H9 (cell line): ENCODE results near the gene BEND7. TPM values are rescaled to one million over a fixed set of nuclear protein-coding genes. Genes with fewer than 3 reads are reported as not detected.

Source experiments
- DNase-seq: peaks from one replicate; pipeline ENCODE4 v3.0.0-alpha.2; 2017
- H2AFZ ChIP-seq: one replicate; pipeline ENCODE4 v1.6.1; 2013; ENCODE audit warnings: mild to moderate bottlenecking, low read length, control low read depth, moderate library complexity
- H2AK5ac ChIP-seq: 2 replicates; pipeline ENCODE4 v1.6.1; 2013; ENCODE audit warnings: low read length, control low read depth, mixed read lengths; ENCODE audit not compliant: insufficient read length
- H2BK120ac ChIP-seq: one replicate; pipeline ENCODE4 v1.6.1; 2013; ENCODE audit warnings: low read depth, mild to moderate bottlenecking, low read length, control low read depth, inconsistent platforms; ENCODE audit not compliant: poor library complexity, severe bottlenecking
- H2BK12ac ChIP-seq: 2 replicates; pipeline ENCODE4 v1.6.1; 2013; ENCODE audit warnings: low read length, control low read depth, mixed read lengths, low read depth; ENCODE audit not compliant: insufficient read length
- H2BK15ac ChIP-seq: 2 replicates; pipeline ENCODE4 v1.6.1; 2013; ENCODE audit warnings: low read depth, low read length, control low read depth
- H2BK20ac ChIP-seq: one replicate; pipeline ENCODE4 v1.6.1; 2013; ENCODE audit warnings: low read depth, mild to moderate bottlenecking, low read length, control low read depth, inconsistent platforms; ENCODE audit not compliant: poor library complexity, severe bottlenecking
- H2BK5ac ChIP-seq: 2 replicates; pipeline ENCODE4 v1.6.1; 2013; ENCODE audit warnings: low read length, control low read depth, mixed read lengths; ENCODE audit not compliant: insufficient read length
- H3K14ac ChIP-seq: 2 replicates; pipeline ENCODE4 v1.6.1; 2013; ENCODE audit warnings: low read length, control low read depth; ENCODE audit not compliant: insufficient read depth
- H3K18ac ChIP-seq: 2 replicates; pipeline ENCODE4 v1.6.1; 2013; ENCODE audit warnings: low read depth, mild to moderate bottlenecking, mixed read lengths, low read length, control low read depth; ENCODE audit not compliant: insufficient read length
- H3K23ac ChIP-seq: 2 replicates; pipeline ENCODE4 v1.6.1; 2013; ENCODE audit warnings: low read length, control low read depth, mixed read lengths, low read depth; ENCODE audit not compliant: insufficient read length
- H3K23me2 ChIP-seq: 2 replicates; pipeline ENCODE4 v1.6.1; 2013; ENCODE audit warnings: low read depth, mild to moderate bottlenecking, mixed read lengths, low read length, control low read depth; ENCODE audit not compliant: insufficient read length, poor library complexity, severe bottlenecking
- H3K27ac ChIP-seq: 2 replicates; pipeline ENCODE4 v1.5.1; 2013; ENCODE audit warnings: low read length, control low read depth, mixed read lengths, low read depth; ENCODE audit not compliant: insufficient read length
- H3K27me3 ChIP-seq: 2 replicates; pipeline ENCODE4 v1.6.1; 2013; ENCODE audit warnings: low read length, control low read depth, inconsistent platforms; ENCODE audit not compliant: insufficient read depth
- H3K4ac ChIP-seq: 2 replicates; pipeline ENCODE4 v1.6.1; 2013; ENCODE audit warnings: low read depth, mild to moderate bottlenecking, control low read depth, inconsistent platforms, low read length, moderate library complexity
- H3K4me1 ChIP-seq: 2 replicates; pipeline ENCODE4 v1.6.1; 2013; ENCODE audit warnings: low read length, control low read depth, inconsistent platforms; ENCODE audit not compliant: insufficient read depth
- H3K4me2 ChIP-seq: 2 replicates; pipeline ENCODE4 v1.6.1; 2013; ENCODE audit warnings: low read length, control low read depth, mixed read lengths; ENCODE audit not compliant: insufficient read length, insufficient read depth
- H3K56ac ChIP-seq: 2 replicates; pipeline ENCODE4 v1.6.1; 2013; ENCODE audit warnings: low read depth, mild to moderate bottlenecking, mixed read lengths, low read length, control low read depth; ENCODE audit not compliant: insufficient read length
- H3K79me1 ChIP-seq: 2 replicates; pipeline ENCODE4 v1.6.1; 2013; ENCODE audit warnings: low read depth, mild to moderate bottlenecking, moderate library complexity, low read length, control low read depth, inconsistent platforms; ENCODE audit not compliant: insufficient read depth, poor library complexity, severe bottlenecking
- H3K79me2 ChIP-seq: 2 replicates; pipeline ENCODE4 v1.6.1; 2013; ENCODE audit warnings: low read length, control low read depth, inconsistent platforms; ENCODE audit not compliant: insufficient read depth
- H3K9ac ChIP-seq: 2 replicates; pipeline ENCODE4 v1.6.1; 2013; ENCODE audit warnings: low read length, control low read depth, mixed read lengths; ENCODE audit not compliant: insufficient read length; ENCODE audit errors: extremely low read depth
- H3K9me3 ChIP-seq: one replicate; pipeline ENCODE4 v1.6.1; 2013; ENCODE audit warnings: low read depth, low read length, inconsistent platforms; ENCODE audit not compliant: control insufficient read depth
- H3T11ph ChIP-seq: one replicate; pipeline ENCODE4 v1.6.1; 2013; ENCODE audit warnings: mild to moderate bottlenecking, low read length, control low read depth, inconsistent platforms
- H4K20me1 ChIP-seq: one replicate; pipeline ENCODE4 v1.6.1; 2013; ENCODE audit not compliant: control insufficient read depth, insufficient read length, insufficient read depth
- H4K5ac ChIP-seq: 2 replicates; pipeline ENCODE4 v1.6.1; 2013; ENCODE audit warnings: low read depth, mild to moderate bottlenecking, mixed read lengths, low read length, control low read depth; ENCODE audit not compliant: insufficient read length
- H4K8ac ChIP-seq: replicated peaks from 2 replicates; pipeline ENCODE4 v1.6.1; 2013; ENCODE audit warnings: low read length, control low read depth, mixed read lengths, low read depth; ENCODE audit not compliant: insufficient read length
- H4K91ac ChIP-seq: 2 replicates; pipeline ENCODE4 v1.6.1; 2013; ENCODE audit warnings: low read depth, mild to moderate bottlenecking, moderate library complexity, mixed read lengths, low read length, control low read depth; ENCODE audit not compliant: insufficient read length
- H3K27ac Mint-ChIP-seq, 3 experiments: 2 replicates in 2 of 3; 3 replicates in 1 of 3; pipeline ENCODE4 v1.8.0; 2020 to 2021; ENCODE audit warnings: mixed read lengths in 3 of 3, mild to moderate bottlenecking in 1 of 3, moderate library complexity in 1 of 3
- H3K27me3 Mint-ChIP-seq: 2 replicates; pipeline ENCODE4 v1.8.0; 2021; ENCODE audit warnings: low read depth, mild to moderate bottlenecking, moderate library complexity, mixed read lengths
- H3K36me3 Mint-ChIP-seq, 3 experiments: 2 replicates in 2 of 3; 3 replicates in 1 of 3; pipeline ENCODE4 v1.8.0; 2020 to 2021; ENCODE audit warnings: low read depth in 3 of 3, mixed read lengths in 3 of 3; ENCODE audit not compliant: insufficient read depth in 1 of 3
- H3K4me1 Mint-ChIP-seq, 2 experiments: 2 replicates each; pipeline ENCODE4 v1.8.0; 2020; ENCODE audit warnings: mixed read lengths in 2 of 2
- H3K4me3 Mint-ChIP-seq, 2 experiments: 2 replicates in 1 of 2; 3 replicates in 1 of 2; pipeline ENCODE4 v1.8.0; 2020 to 2021; ENCODE audit warnings: mild to moderate bottlenecking in 2 of 2, mixed read lengths in 2 of 2, moderate library complexity in 1 of 2
- H3K9me3 Mint-ChIP-seq, 2 experiments: 2 replicates in 1 of 2; 3 replicates in 1 of 2; pipeline ENCODE4 v1.8.0; 2020; ENCODE audit warnings: mild to moderate bottlenecking in 2 of 2, mixed read lengths in 2 of 2, moderate library complexity in 1 of 2
- WGBS: extraction: QIAGEN DNeasy Blood & Tissue Kit; methylation state at CpG from one replicate; pipeline ENCODE4 v1.1.7; 2013; ENCODE audit warnings: missing lambda C conversion rate, low lambda C conversion rate, mixed read lengths; ENCODE audit not compliant: insufficient read length; ENCODE audit errors: extremely low coverage; 5-methylcytosine and 5-hydroxymethylcytosine counted together
- total RNA-seq: library from RNA; stranded (reverse); gene quantifications from 2 replicates; pipeline ENCODE4 v1.2.1, GENCODE V29; 2021
- TF ChIP-seq, protein P1 (sequence below): fragments of 200-600 bp; sonication (generic); conservative IDR thresholded peaks from 3 replicates; pipeline ENCODE4 v1.8.0; 2021; ENCODE audit warnings: antibody characterized with exemption, mild to moderate bottlenecking

BEND7 gene
- total RNA-seq, 1 experiment from 2014 or later, result 17.7 TPM

DNA sequence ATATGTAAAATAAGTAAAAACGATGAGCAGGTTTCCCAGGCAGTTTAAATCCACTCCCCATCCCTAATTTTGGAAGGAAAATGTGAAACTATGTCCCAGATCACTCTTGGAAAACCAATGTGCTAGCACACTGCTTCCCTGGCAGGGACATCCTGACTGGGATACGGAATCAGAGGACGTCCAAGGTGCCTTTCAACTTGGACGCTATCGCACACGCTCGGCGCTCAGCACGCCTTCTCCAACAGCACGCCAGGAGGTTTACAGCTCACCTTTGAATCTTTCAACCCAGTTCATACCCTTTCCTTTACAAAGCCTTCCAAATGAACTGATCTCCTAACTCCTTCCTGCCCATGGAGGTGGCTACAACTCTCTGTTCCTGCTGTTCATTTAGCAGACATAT is 47.1 kb downstream of the BEND7 start:
- Mint-ChIP-seq H3K36me3 (no peaks in the 10 kb centered on the region), H3K4me3 (no peak overlapping the region), H3K27ac (no peak overlapping the region), H3K9me3 (no peaks in the 10 kb centered on the region), H3K4me1 (no peaks in the 10 kb centered on the region), H3K27me3 (no peaks in the 10 kb centered on the region)
- Histone ChIP-seq H3K9me3 (no peaks in the 10 kb centered on the region), H2BK120ac (no peak overlapping the region), H3K4ac (no peak overlapping the region), H3K27ac (no peak overlapping the region), H3T11ph (no peak overlapping the region), H3K14ac (no peak overlapping the region), H4K8ac (no peak overlapping the region), H3K79me2 (no peaks in the 10 kb centered on the region), H4K20me1 (no peaks in the 10 kb centered on the region), H3K4me1 (no peaks in the 10 kb centered on the region), H2BK5ac (no peak overlapping the region), H3K9ac (no peak overlapping the region), H3K27me3 (no peaks in the 10 kb centered on the region), H3K23ac (peak overlapping the region; percentile 36), H2AFZ (no peak overlapping the region), H2AK5ac (no peak overlapping the region), H4K5ac (no peak overlapping the region), H3K23me2 (no peaks in the 10 kb centered on the region), H2BK15ac (no peak overlapping the region), H3K56ac (no peak overlapping the region), H3K4me2 (no peak overlapping the region), H2BK20ac (no peak overlapping the region), H3K18ac (no peak overlapping the region), H3K79me1 (no peaks in the 10 kb centered on the region), H4K91ac (no peak overlapping the region), H2BK12ac (no peak overlapping the region)
- TF ChIP-seq, protein P1, sequence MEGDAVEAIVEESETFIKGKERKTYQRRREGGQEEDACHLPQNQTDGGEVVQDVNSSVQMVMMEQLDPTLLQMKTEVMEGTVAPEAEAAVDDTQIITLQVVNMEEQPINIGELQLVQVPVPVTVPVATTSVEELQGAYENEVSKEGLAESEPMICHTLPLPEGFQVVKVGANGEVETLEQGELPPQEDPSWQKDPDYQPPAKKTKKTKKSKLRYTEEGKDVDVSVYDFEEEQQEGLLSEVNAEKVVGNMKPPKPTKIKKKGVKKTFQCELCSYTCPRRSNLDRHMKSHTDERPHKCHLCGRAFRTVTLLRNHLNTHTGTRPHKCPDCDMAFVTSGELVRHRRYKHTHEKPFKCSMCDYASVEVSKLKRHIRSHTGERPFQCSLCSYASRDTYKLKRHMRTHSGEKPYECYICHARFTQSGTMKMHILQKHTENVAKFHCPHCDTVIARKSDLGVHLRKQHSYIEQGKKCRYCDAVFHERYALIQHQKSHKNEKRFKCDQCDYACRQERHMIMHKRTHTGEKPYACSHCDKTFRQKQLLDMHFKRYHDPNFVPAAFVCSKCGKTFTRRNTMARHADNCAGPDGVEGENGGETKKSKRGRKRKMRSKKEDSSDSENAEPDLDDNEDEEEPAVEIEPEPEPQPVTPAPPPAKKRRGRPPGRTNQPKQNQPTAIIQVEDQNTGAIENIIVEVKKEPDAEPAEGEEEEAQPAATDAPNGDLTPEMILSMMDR, result no peak
- no CpG with 5 or more reads among the region's 10 CpGs for WGBS
- DNase-seq, result no peak
